ENCODE data around the gene VPS51. TPM values are rescaled to one million over a fixed set of nuclear protein-coding genes. Genes with fewer than 3 reads are reported as not detected.
"Not testable (repeated sequence)": the region's sequence is repeated elsewhere in the genome, so short reads cannot be mapped to it uniquely, and the experiment has no call there.

Gene VPS51
- total and polyA plus RNA-seq, 2 of the 4 experiments (the other 2 are of a cell fraction): 56.3 to 113 TPM

DNA sequence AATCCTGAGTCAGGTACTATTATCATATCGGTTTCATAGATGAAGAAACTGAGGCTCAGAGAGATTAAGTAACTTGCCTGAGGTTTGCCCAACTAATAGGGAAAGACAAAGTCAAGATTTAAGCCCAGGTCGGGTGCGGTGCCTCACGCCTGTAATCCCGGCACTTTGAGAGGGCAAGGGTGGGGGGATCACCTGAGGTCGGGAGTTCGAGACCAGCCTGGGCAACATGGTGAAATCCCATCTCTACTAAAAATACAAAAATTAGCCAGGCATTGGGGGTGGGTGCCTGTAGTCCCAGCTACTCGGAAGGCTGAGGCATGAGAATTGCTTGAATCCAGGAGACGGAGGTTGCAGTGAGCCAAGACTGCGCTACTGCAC lies 54.1 kb downstream of the VPS51 start:
- dilution Hi-C loops (cut with HindIII; ENCODE audit: low sequenced_read_pairs, unreplicated experiment); H4K8ac ChIP-seq (ENCODE audit: low read depth in 2 of 2, low read length in 2 of 2); H2AFZ ChIP-seq (replicated peaks; ENCODE audit: low read length, poor library complexity); H3K9me1 ChIP-seq (ENCODE audit: insufficient read depth, low read length); H2BK15ac ChIP-seq (ENCODE audit: low read depth, low read length); H3K18ac ChIP-seq (ENCODE audit: low read depth, low read length); H2AK5ac ChIP-seq (ENCODE audit: low read depth, low read length); POLR2A ChIA-PET (ENCODE audit: unreplicated experiment); H4K20me1 ChIP-seq (ENCODE audit: insufficient read depth, low read length); H3K27ac ChIP-seq (ENCODE audit: insufficient read depth, low read length); H3K36me3 ChIP-seq (ENCODE audit: control insufficient read depth, insufficient read depth, low read length); H3K4me3 ChIP-seq (ENCODE audit: insufficient read depth, low read depth, low read length); H3K56ac ChIP-seq (ENCODE audit: extremely low read depth, insufficient read depth, low read length); ATAC-seq (ENCODE audit: low read depth); BruUV-seq (replicated peaks); H3K27me3 ChIP-seq (ENCODE audit: control insufficient read depth, insufficient read depth, low read length); H4K91ac ChIP-seq (ENCODE audit: insufficient read depth, low read depth, low read length); intact Hi-C loops (cut with micrococcal nuclease); H3K4ac ChIP-seq (ENCODE audit: low read depth, low read length); H2AK9ac ChIP-seq (replicated peaks; ENCODE audit: low read depth, low read length, poor library complexity); H3K79me1 ChIP-seq (ENCODE audit: low read depth in 1 of 2, low read length in 2 of 2); H3K9ac ChIP-seq (ENCODE audit: low read depth, low read length); H2BK20ac ChIP-seq (ENCODE audit: low read depth, low read length); H3K4me2 ChIP-seq (ENCODE audit: low read depth, low read length); H3K9me3 ChIP-seq (ENCODE audit: control insufficient read depth, insufficient read depth, low read length); DNase-seq; H2BK120ac ChIP-seq (ENCODE audit: low read depth, low read length); CTCF ChIA-PET; H3K4me1 ChIP-seq (ENCODE audit: control insufficient read depth, insufficient read depth, low read length); H3K23ac ChIP-seq (ENCODE audit: low read depth, low read length); in situ Hi-C loops (cut with MboI; ENCODE audit: low sequenced_read_pairs); H4K5ac ChIP-seq (ENCODE audit: low read depth, low read length); H2BK5ac ChIP-seq (ENCODE audit: low read depth, low read length, poor library complexity, severe bottlenecking); H3K14ac ChIP-seq (replicated peaks; ENCODE audit: low read depth, low read length): not testable (repeated sequence)
- 67% methylated on average over 2 of the region's 10 CpGs; no CpG with 5 or more reads in 1 of the 2 experiments for WGBS, 2 experiments (ENCODE audit: extremely low coverage in 2 of 2, insufficient read length in 1 of 2)

Data from IMR-90 (cell line).